Measurements from ENCODE around the gene ELF5. TPM values are rescaled to one million over a fixed set of nuclear protein-coding genes. Genes with fewer than 3 reads are reported as not detected.

Gene ELF5
- total and polyA plus RNA-seq, 2 donors (not counting 1 experiment from before 2014, with no cell fraction given) = not detected

DNA sequence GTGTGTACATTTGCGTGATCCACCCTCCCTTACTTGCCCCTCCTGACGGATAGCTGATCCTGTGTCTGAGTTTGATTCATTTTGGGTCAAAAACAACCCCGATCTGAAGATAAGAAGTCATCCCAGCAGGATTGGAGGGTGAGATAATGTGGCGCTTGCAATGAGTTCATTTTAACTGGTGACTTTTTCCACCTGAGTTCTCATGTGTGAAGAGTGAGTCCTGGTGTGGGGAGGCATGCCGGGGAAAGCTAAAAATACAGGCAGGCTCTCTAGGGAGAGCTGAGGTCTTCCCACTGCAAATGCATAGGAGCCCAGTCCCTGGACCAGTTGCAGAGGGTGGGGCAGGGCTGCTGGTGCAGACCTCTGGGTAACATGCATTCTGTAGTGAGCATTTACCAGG, 35.7 kb upstream of the ELF5 start:
- no peak overlapping the region for H3K27ac Mint-ChIP-seq
- H3K4me1 ChIP-seq (ENCODE audit: control insufficient read depth in 2 of 2, insufficient read depth in 2 of 2, low read length in 2 of 2) = no peaks in the 10 kb centered on the region
- DNase-seq = no peak
- H3K9me3 Mint-ChIP-seq (ENCODE audit: insufficient read depth) = no peaks in the 10 kb centered on the region
- H3K27me3 ChIP-seq (replicated peaks in 1 of 4; ENCODE audit: control extremely low read depth in 1 of 4, control insufficient read depth in 3 of 4, insufficient read depth in 4 of 4, low read length in 3 of 4) = no peaks in the 10 kb centered on the region
- 42% methylated on average over 4 of the region's 5 CpGs for WGBS (ENCODE audit: insufficient coverage)
- no peak overlapping the region for H3K4me2 ChIP-seq (replicated peaks; ENCODE audit: low read depth, low read length, poor library complexity, severe bottlenecking)
- intact Hi-C loops (cut with micrococcal nuclease) = no loop called here
- H4K20me1 ChIP-seq (ENCODE audit: control insufficient read depth, insufficient read depth, low read length, poor library complexity, severe bottlenecking) = no peaks in the 10 kb centered on the region
- ATAC-seq (ENCODE audit: low read depth) = no peak
- no peaks in the 10 kb centered on the region for H3K36me3 ChIP-seq (replicated peaks in 1 of 2; ENCODE audit: control extremely low read depth in 1 of 2, control insufficient read depth in 1 of 2, extremely low read depth in 1 of 2, insufficient read depth in 2 of 2, low read length in 1 of 2)
- H3K4me3 ChIP-seq (ENCODE audit: control extremely low read depth in 1 of 5, extremely low read depth in 1 of 5, insufficient read depth in 1 of 5, low read depth in 2 of 5, low read length in 4 of 5) = no peak overlapping the region
- no peak overlapping the region for H3K27ac ChIP-seq (ENCODE audit: low read length in 2 of 2)
- ChIA-PET CTCF (no interaction called here), POLR2A (no interaction called here)
- TF ChIP-seq, protein P1, sequence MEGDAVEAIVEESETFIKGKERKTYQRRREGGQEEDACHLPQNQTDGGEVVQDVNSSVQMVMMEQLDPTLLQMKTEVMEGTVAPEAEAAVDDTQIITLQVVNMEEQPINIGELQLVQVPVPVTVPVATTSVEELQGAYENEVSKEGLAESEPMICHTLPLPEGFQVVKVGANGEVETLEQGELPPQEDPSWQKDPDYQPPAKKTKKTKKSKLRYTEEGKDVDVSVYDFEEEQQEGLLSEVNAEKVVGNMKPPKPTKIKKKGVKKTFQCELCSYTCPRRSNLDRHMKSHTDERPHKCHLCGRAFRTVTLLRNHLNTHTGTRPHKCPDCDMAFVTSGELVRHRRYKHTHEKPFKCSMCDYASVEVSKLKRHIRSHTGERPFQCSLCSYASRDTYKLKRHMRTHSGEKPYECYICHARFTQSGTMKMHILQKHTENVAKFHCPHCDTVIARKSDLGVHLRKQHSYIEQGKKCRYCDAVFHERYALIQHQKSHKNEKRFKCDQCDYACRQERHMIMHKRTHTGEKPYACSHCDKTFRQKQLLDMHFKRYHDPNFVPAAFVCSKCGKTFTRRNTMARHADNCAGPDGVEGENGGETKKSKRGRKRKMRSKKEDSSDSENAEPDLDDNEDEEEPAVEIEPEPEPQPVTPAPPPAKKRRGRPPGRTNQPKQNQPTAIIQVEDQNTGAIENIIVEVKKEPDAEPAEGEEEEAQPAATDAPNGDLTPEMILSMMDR (IDR thresholded peaks at IDR 0.05) = no peak
- no peak for TF ChIP-seq EZH2 (IDR thresholded peaks at IDR 0.05; ENCODE audit: borderline replicate concordance, insufficient read depth, low read depth, low read length, poor library complexity, severe bottlenecking)
- H3K27me3 Mint-ChIP-seq = peaks cover 16% of the 10 kb centered on the region
- no peak overlapping the region for H2AFZ ChIP-seq (ENCODE audit: insufficient read depth, low read depth, low read length, poor library complexity, severe bottlenecking)
- no peak overlapping the region for H3K4me3 Mint-ChIP-seq
- H3K79me2 ChIP-seq (ENCODE audit: control insufficient read depth, insufficient read depth, low read length) = no peaks in the 10 kb centered on the region
- H3K9me3 ChIP-seq (ENCODE audit: control extremely low read depth in 1 of 3, control insufficient read depth in 2 of 3, insufficient read depth in 1 of 3, low read length in 2 of 3) = no peaks in the 10 kb centered on the region
- H3K9ac ChIP-seq (ENCODE audit: low read length) = no peak overlapping the region
- H3K4me1 Mint-ChIP-seq = no peaks in the 10 kb centered on the region

DNA sequence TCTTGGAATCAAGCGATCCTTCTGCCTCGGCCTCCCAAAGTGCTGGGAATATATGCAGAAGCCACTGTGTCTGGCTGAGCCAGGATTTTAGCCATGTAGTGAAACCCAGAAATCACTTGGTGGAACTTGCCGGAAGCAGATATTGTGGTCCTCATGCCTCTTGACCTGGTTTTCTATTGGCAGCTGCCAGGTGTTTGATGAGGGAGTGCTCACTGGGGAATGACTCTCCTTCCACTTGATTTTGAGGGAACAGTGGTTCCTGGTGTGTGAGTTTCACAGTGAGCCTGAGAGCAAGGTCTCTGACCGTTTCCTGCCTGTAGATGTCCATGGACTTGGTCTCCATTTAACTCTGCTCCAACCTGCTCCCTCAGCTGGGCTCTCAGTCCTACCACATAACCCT, 34.7 kb upstream of the ELF5 start:
- Mint-ChIP-seq H3K9me3 (ENCODE audit: insufficient read depth) (no peaks in the 10 kb centered on the region), H3K27me3 (peaks cover 22% of the 10 kb centered on the region), H3K4me3 (no peak overlapping the region), H3K27ac (no peak overlapping the region), H3K4me1 (no peaks in the 10 kb centered on the region)
- H3K79me2 ChIP-seq (ENCODE audit: control insufficient read depth, insufficient read depth, low read length) = no peaks in the 10 kb centered on the region
- intact Hi-C loops (cut with micrococcal nuclease) = no loop called here
- no peaks in the 10 kb centered on the region for H3K36me3 ChIP-seq (replicated peaks in 1 of 2; ENCODE audit: control extremely low read depth in 1 of 2, control insufficient read depth in 1 of 2, extremely low read depth in 1 of 2, insufficient read depth in 2 of 2, low read length in 1 of 2)
- ChIA-PET CTCF (no interaction called here), POLR2A (no interaction called here)
- no peaks in the 10 kb centered on the region for H3K4me1 ChIP-seq (ENCODE audit: control insufficient read depth in 2 of 2, insufficient read depth in 2 of 2, low read length in 2 of 2)
- H4K20me1 ChIP-seq (ENCODE audit: control insufficient read depth, insufficient read depth, low read length, poor library complexity, severe bottlenecking) = no peaks in the 10 kb centered on the region
- no peak overlapping the region for H2AFZ ChIP-seq (ENCODE audit: insufficient read depth, low read depth, low read length, poor library complexity, severe bottlenecking)
- ATAC-seq (ENCODE audit: low read depth) (no peak), DNase-seq (no peak)
- peaks cover 0 to 3% (median 0%) of the 10 kb centered on the region in 4 experiments for H3K27me3 ChIP-seq (replicated peaks in 1 of 4; ENCODE audit: control extremely low read depth in 1 of 4, control insufficient read depth in 3 of 4, insufficient read depth in 4 of 4, low read length in 3 of 4)
- no peaks in the 10 kb centered on the region for H3K9me3 ChIP-seq (ENCODE audit: control extremely low read depth in 1 of 3, control insufficient read depth in 2 of 3, insufficient read depth in 1 of 3, low read length in 2 of 3)
- TF ChIP-seq, protein P1 (IDR thresholded peaks at IDR 0.05) = no peak
- TF ChIP-seq EZH2 (IDR thresholded peaks at IDR 0.05; ENCODE audit: borderline replicate concordance, insufficient read depth, low read depth, low read length, poor library complexity, severe bottlenecking) = no peak
- H3K27ac ChIP-seq (ENCODE audit: low read length in 2 of 2) = no peak overlapping the region
- 81% methylated on average over 4 of the region's 4 CpGs for WGBS (ENCODE audit: insufficient coverage)
- no peak overlapping the region for H3K4me3 ChIP-seq (ENCODE audit: control extremely low read depth in 1 of 5, extremely low read depth in 1 of 5, insufficient read depth in 1 of 5, low read depth in 2 of 5, low read length in 4 of 5)
- no peak overlapping the region for H3K4me2 ChIP-seq (replicated peaks; ENCODE audit: low read depth, low read length, poor library complexity, severe bottlenecking)
- H3K9ac ChIP-seq (ENCODE audit: low read length) = no peak overlapping the region
